NCI-H146 (cell line): ENCODE results near the gene WARS2.

ENCODE experiments used
- DNase-seq: peaks from one replicate; lab custom pipeline; 2025; lab: John Stamatoyannopoulos, UW

WARS2 gene

GRCh38 chr1:119083479-119083878 lies 57.0 kb downstream of the WARS2 start:
- DNase-seq: no peak

GRCh38 chr1:119081700-119082099 lies 58.8 kb downstream of the WARS2 start:
- DNase-seq: no peak

DNA sequence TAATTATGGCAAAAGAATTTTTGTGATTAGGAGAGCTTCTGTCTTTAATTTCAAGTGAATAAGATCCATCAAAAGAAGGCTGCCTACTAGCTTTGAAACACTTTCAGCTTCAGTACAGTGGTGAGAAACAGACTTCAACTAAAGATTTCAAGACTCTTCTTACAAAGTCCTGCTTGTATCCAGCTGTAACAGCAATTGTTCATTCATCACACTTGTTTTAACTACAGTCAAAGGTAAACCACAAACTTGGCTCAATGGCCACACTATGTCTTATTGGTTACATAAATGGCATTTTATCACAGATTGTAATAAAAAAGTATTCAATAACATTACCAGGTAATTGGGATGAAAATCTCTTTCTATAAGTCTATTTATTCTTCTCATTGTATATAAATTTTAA lies 59.2 kb downstream of the WARS2 start:
- no peak for DNase-seq

GRCh38 chr1:119080586-119080985 lies 59.9 kb downstream of the WARS2 start:
- DNase-seq: no peak

GRCh38 chr1:119079881-119080280 lies 60.6 kb downstream of the WARS2 start:
- DNase-seq: no peak

DNA sequence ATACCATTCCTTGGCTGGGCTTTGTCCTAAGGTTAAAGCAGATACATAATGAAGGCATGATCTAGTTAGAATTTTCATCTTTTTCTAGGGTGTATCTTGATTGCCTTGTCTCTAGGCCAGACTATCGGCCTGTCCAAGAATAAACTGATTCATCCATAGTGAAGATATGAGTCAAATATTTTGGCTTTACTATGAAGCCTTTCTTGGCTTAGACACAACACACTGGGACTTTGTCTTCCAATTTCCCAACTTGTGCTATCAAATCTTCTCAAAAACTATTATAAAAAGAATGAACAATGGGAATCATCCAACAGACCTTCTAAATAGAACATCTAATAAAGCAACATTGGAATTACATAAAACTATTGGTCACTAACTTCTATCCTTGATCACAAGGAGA lies 64.8 kb downstream of the WARS2 start:
- no peak for DNase-seq

DNA sequence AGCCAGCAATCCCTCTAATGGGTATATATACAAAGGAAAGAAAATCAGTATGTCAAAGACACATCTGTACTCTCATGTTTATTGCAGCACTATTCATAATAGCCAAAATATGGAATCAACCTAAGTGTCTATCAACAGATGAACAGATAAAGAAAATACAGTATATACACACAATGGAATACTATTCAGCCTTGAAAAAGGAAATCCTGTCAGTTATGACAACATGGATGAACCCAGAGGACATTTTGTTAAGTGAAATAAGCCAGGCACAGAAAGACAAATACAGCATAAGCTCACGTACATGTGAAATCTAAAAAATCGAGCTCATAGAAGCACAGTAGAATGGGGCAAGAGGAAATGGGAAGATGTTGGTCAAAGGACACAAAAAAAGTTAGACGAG lies 69.1 kb downstream of the WARS2 start:
- DNase-seq: no peak

- no peak for DNase-seq
These were observed 70.8 kb downstream of the WARS2 start for GRCh38 chr1:119069682-119070081.

- no peak for DNase-seq
These were observed 72.0 kb downstream of the WARS2 start for GRCh38 chr1:119068427-119068826.

- DNase-seq: no peak
These were observed 78.8 kb downstream of the WARS2 start for GRCh38 chr1:119061700-119062099.

- DNase-seq: no peak
These were observed 84.9 kb downstream of the WARS2 start for GRCh38 chr1:119055568-119055967.

DNA sequence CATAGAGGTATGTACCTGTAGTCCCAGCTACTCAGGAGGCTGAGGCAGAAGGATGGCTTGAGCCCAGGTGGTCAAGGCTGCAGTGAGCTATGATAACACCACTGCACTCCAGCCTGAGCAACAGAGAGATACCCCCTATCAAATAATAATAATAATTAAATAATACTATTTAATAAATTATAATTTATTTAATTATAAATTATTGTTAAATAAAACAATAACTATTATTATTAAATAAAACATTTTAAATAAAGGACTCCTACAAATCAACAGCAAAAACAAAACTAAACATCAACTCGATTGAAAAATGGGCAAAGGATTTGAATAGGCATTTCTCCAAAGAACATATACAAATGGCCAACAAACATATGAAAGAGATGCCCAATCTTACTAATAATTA lies 86.5 kb downstream of the WARS2 start:
- no peak for DNase-seq

- DNase-seq: no peak
These were observed 88.2 kb downstream of the WARS2 start for GRCh38 chr1:119052267-119052666.

DNA sequence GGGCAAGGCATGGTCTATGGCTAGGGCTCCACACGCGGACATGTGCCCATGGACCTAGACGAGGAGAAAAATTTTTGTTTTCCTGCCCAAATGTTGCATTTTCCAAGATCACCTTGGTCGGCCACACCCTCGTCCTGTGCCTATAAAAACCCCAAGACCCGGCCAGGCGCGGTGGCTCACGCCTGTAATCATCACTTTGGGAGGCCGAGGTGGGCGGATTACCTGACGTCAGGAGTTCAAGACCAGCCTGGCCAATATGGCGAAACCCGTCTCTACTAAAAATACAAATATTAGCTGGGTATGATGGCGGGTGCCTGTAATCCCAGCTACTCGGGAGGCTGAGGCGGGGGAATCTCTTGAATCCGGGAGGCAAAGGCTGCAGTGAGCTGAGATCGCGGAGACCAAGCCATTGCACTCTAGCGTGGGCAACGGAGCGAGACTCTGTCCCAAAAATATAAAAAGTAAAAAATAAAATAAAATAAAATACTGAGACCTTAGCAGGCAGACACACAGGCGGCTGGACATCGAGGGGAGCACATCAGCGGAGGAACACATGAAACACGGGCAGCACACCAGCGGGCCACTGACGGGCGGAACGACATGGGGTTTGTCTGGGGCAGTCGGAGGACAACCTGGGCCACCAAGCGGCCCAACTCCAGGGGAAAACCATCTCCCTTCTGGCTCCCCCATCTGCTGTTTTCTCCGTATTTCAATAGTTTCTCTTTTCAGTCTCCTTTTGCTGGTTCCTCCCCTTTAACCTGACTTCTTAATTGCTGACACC lies 91.6 kb downstream of the WARS2 start:
- no peak for DNase-seq

DNA sequence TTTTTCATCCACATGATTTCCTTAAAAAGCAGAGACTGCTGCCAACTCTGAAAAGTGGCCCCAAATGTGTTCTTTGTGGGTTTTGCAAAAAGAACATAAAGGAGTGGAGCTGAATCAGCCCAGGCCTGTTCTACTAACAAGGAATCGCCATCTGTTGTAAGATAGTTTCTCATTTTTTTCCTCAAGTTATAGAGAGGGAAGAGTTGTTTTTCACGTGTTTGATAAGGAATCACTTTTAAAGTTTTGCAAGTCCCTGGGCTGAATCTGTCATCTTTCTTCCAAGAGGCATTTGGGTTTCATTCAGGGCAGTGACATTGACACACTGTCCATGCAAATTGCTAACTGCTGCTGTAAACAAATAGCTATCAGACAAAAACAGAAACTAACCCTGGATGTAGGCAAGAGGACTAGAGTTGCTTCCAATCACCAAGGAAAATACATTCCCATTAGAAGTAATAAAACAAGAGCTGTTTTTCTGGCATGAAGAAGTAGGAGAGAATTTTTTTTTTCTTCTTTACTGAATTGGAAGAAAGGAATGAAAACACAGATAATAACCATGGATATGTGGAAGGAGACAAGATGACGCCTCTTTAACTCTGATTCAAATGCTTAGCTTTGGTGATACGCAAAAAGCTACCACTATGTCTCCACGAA lies 93.5 kb downstream of the WARS2 start:
- no peak for DNase-seq

- no peak for DNase-seq
These were observed 94.0 kb downstream of the WARS2 start for GRCh38 chr1:119046429-119046784.

GRCh38 chr1:119045096-119045746 lies 95.2 kb downstream of the WARS2 start:
- DNase-seq: no peak

GRCh38 chr1:119040906-119041305 lies 99.5 kb downstream of the WARS2 start:
- no peak for DNase-seq

- DNase-seq: no peak
These were observed 100.0 kb downstream of the WARS2 start for GRCh38 chr1:119040489-119040888.

GRCh38 chr1:119038363-119038762 lies 102.1 kb downstream of the WARS2 start:
- DNase-seq: no peak

DNA sequence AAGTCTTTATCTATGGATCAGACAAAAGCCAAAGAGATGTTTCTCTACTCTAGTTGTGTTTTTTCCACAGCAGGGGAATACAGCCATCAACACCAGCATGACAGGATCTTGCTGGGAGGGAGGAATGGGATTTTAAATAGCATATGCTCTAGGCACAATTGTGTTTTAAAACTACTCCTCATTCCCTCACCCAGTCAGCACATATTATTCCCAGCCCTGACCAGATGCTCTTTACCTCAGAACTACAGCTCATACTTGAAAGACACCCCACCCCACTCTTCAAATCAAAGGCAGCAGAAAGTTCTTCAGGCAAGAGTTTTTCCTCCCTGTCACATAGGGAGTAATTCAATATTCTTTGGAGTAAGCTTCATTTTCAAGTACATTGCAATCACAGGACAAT lies 106.1 kb downstream of the WARS2 start:
- DNase-seq: no peak

GRCh38 chr1:119032986-119033385 lies 107.5 kb downstream of the WARS2 start:
- no peak for DNase-seq

GRCh38 chr1:119027759-119028158 lies 112.7 kb downstream of the WARS2 start:
- no peak for DNase-seq
